ENCODE results near the gene BCL2L2.
"Not testable (repeated sequence)": the region's sequence is repeated elsewhere in the genome, so short reads cannot be mapped to it uniquely, and the experiment has no call there.

Gene BCL2L2

GRCh38 chr14:23324993-23325392, 18.4 kb downstream of the BCL2L2 start:
- Histone ChIP-seq H3K4me3 (ENCODE audit: low read depth in 1 of 2, low read length in 2 of 2) (no peak overlapping the region), H3K36me3 (ENCODE audit: control insufficient read depth in 1 of 2, insufficient read depth in 2 of 2, low read length in 2 of 2) (peaks cover 21 to 26% of the 10 kb centered on the region in 2 donors), H3K4me1 (ENCODE audit: control insufficient read depth in 1 of 2, insufficient read depth in 2 of 2, low read length in 2 of 2) (peaks cover 10 to 21% of the 10 kb centered on the region in 2 donors), H3K9me3 (ENCODE audit: control insufficient read depth in 1 of 2, low read length in 2 of 2) (no peaks in the 10 kb centered on the region), H3K9ac (ENCODE audit: low read depth in 1 of 2, low read length in 2 of 2) (no peak overlapping the region), H3K27me3 (ENCODE audit: control insufficient read depth in 1 of 2, insufficient read depth in 2 of 2, low read length in 2 of 2) (no peaks in the 10 kb centered on the region), H3K27ac (ENCODE audit: low read depth, low read length) (no peak overlapping the region)

GRCh38 chr14:23325746-23326145, 19.1 kb downstream of the BCL2L2 start:
- peaks cover 21 to 26% of the 10 kb centered on the region in 2 donors for H3K36me3 ChIP-seq (ENCODE audit: control insufficient read depth in 1 of 2, insufficient read depth in 2 of 2, low read length in 2 of 2)
- H3K9ac ChIP-seq (ENCODE audit: low read depth in 1 of 2, low read length in 2 of 2); H3K9me3 ChIP-seq (ENCODE audit: control insufficient read depth in 1 of 2, low read length in 2 of 2); H3K27ac ChIP-seq (ENCODE audit: low read depth, low read length); H3K4me3 ChIP-seq (ENCODE audit: low read depth in 1 of 2, low read length in 2 of 2); H3K27me3 ChIP-seq (ENCODE audit: control insufficient read depth in 1 of 2, insufficient read depth in 2 of 2, low read length in 2 of 2): not testable (repeated sequence)
- peaks cover 10 to 15% of the 10 kb centered on the region in 2 donors for H3K4me1 ChIP-seq (ENCODE audit: control insufficient read depth in 1 of 2, insufficient read depth in 2 of 2, low read length in 2 of 2)

- Histone ChIP-seq H3K4me1 (ENCODE audit: control insufficient read depth in 1 of 2, insufficient read depth in 2 of 2, low read length in 2 of 2) (peaks cover 10 to 15% of the 10 kb centered on the region in 2 donors), H3K9me3 (ENCODE audit: control insufficient read depth in 1 of 2, low read length in 2 of 2) (no peaks in the 10 kb centered on the region), H3K27me3 (ENCODE audit: control insufficient read depth in 1 of 2, insufficient read depth in 2 of 2, low read length in 2 of 2) (no peaks in the 10 kb centered on the region), H3K36me3 (ENCODE audit: control insufficient read depth in 1 of 2, insufficient read depth in 2 of 2, low read length in 2 of 2) (peaks cover 21 to 26% of the 10 kb centered on the region in 2 donors), H3K4me3 (ENCODE audit: low read depth in 1 of 2, low read length in 2 of 2) (no peak overlapping the region), H3K27ac (ENCODE audit: low read depth, low read length) (no peak overlapping the region), H3K9ac (ENCODE audit: low read depth in 1 of 2, low read length in 2 of 2) (no peak overlapping the region)
Measured at GRCh38 chr14:23326491-23327332, 20.1 kb downstream of the BCL2L2 start.

GRCh38 chr14:23327947-23328744, 21.5 kb downstream of the BCL2L2 start:
- no peak overlapping the region for H3K9ac ChIP-seq (ENCODE audit: low read depth in 1 of 2, low read length in 2 of 2)
- H3K4me3 ChIP-seq (ENCODE audit: low read depth in 1 of 2, low read length in 2 of 2): no peak overlapping the region
- no peaks in the 10 kb centered on the region for H3K9me3 ChIP-seq (ENCODE audit: control insufficient read depth in 1 of 2, low read length in 2 of 2)
- no peaks in the 10 kb centered on the region for H3K27me3 ChIP-seq (ENCODE audit: control insufficient read depth in 1 of 2, insufficient read depth in 2 of 2, low read length in 2 of 2)
- H3K27ac ChIP-seq (ENCODE audit: low read depth, low read length): no peak overlapping the region
- peaks cover under 1 to 4% of the 10 kb centered on the region in 2 donors for H3K4me1 ChIP-seq (ENCODE audit: control insufficient read depth in 1 of 2, insufficient read depth in 2 of 2, low read length in 2 of 2)
- peaks cover 18 to 25% of the 10 kb centered on the region in 2 donors for H3K36me3 ChIP-seq (ENCODE audit: control insufficient read depth in 1 of 2, insufficient read depth in 2 of 2, low read length in 2 of 2)

- Histone ChIP-seq H3K9me3 (ENCODE audit: control insufficient read depth in 1 of 2, low read length in 2 of 2) (no peaks in the 10 kb centered on the region), H3K27ac (ENCODE audit: low read depth, low read length) (no peak overlapping the region), H3K9ac (ENCODE audit: low read depth in 1 of 2, low read length in 2 of 2) (no peak overlapping the region), H3K36me3 (ENCODE audit: control insufficient read depth in 1 of 2, insufficient read depth in 2 of 2, low read length in 2 of 2) (no peaks in the 10 kb centered on the region), H3K4me3 (ENCODE audit: low read depth in 1 of 2, low read length in 2 of 2) (no peak overlapping the region), H3K4me1 (ENCODE audit: control insufficient read depth in 1 of 2, insufficient read depth in 2 of 2, low read length in 2 of 2) (no peaks in the 10 kb centered on the region), H3K27me3 (ENCODE audit: control insufficient read depth in 1 of 2, insufficient read depth in 2 of 2, low read length in 2 of 2) (no peaks in the 10 kb centered on the region)
Measured at GRCh38 chr14:23335623-23336022, 29.0 kb downstream of the BCL2L2 start.

GRCh38 chr14:23339506-23340268, 33.1 kb downstream of the BCL2L2 start:
- Histone ChIP-seq H3K27me3 (ENCODE audit: control insufficient read depth in 1 of 2, insufficient read depth in 2 of 2, low read length in 2 of 2) (no peaks in the 10 kb centered on the region), H3K9ac (ENCODE audit: low read depth in 1 of 2, low read length in 2 of 2) (no peak overlapping the region), H3K27ac (ENCODE audit: low read depth, low read length) (no peak overlapping the region), H3K36me3 (ENCODE audit: control insufficient read depth in 1 of 2, insufficient read depth in 2 of 2, low read length in 2 of 2) (no peaks in the 10 kb centered on the region), H3K4me1 (ENCODE audit: control insufficient read depth in 1 of 2, insufficient read depth in 2 of 2, low read length in 2 of 2) (no peaks in the 10 kb centered on the region), H3K9me3 (ENCODE audit: control insufficient read depth in 1 of 2, low read length in 2 of 2) (no peaks in the 10 kb centered on the region), H3K4me3 (ENCODE audit: low read depth in 1 of 2, low read length in 2 of 2) (no peak overlapping the region)

- Histone ChIP-seq H3K27me3 (ENCODE audit: control insufficient read depth in 1 of 2, insufficient read depth in 2 of 2, low read length in 2 of 2) (no peaks in the 10 kb centered on the region), H3K4me1 (ENCODE audit: control insufficient read depth in 1 of 2, insufficient read depth in 2 of 2, low read length in 2 of 2) (no peaks in the 10 kb centered on the region), H3K27ac (ENCODE audit: low read depth, low read length) (no peak overlapping the region), H3K36me3 (ENCODE audit: control insufficient read depth in 1 of 2, insufficient read depth in 2 of 2, low read length in 2 of 2) (no peaks in the 10 kb centered on the region), H3K9ac (ENCODE audit: low read depth in 1 of 2, low read length in 2 of 2) (no peak overlapping the region), H3K4me3 (ENCODE audit: low read depth in 1 of 2, low read length in 2 of 2) (no peak overlapping the region), H3K9me3 (ENCODE audit: control insufficient read depth in 1 of 2, low read length in 2 of 2) (no peaks in the 10 kb centered on the region)
Measured at GRCh38 chr14:23344481-23344880, 37.8 kb downstream of the BCL2L2 start.

GRCh38 chr14:23345987-23346692, 39.5 kb downstream of the BCL2L2 start:
- H3K27me3 ChIP-seq (ENCODE audit: control insufficient read depth in 1 of 2, insufficient read depth in 2 of 2, low read length in 2 of 2): peaks cover 7 to 9% of the 10 kb centered on the region in 2 donors
- no peak overlapping the region for H3K9ac ChIP-seq (ENCODE audit: low read depth in 1 of 2, low read length in 2 of 2)
- no peak overlapping the region for H3K27ac ChIP-seq (ENCODE audit: low read depth, low read length)
- H3K36me3 ChIP-seq (ENCODE audit: control insufficient read depth in 1 of 2, insufficient read depth in 2 of 2, low read length in 2 of 2): no peaks in the 10 kb centered on the region
- H3K4me1 ChIP-seq (ENCODE audit: control insufficient read depth in 1 of 2, insufficient read depth in 2 of 2, low read length in 2 of 2): no peaks in the 10 kb centered on the region
- no peak overlapping the region for H3K4me3 ChIP-seq (ENCODE audit: low read depth in 1 of 2, low read length in 2 of 2)
- no peaks in the 10 kb centered on the region for H3K9me3 ChIP-seq (ENCODE audit: control insufficient read depth in 1 of 2, low read length in 2 of 2)

- Histone ChIP-seq H3K4me1 (ENCODE audit: control insufficient read depth in 1 of 2, insufficient read depth in 2 of 2, low read length in 2 of 2) (peaks cover 0 to 2% of the 10 kb centered on the region in 2 donors), H3K27ac (ENCODE audit: low read depth, low read length) (no peak overlapping the region), H3K4me3 (ENCODE audit: low read depth in 1 of 2, low read length in 2 of 2) (no peak overlapping the region), H3K36me3 (ENCODE audit: control insufficient read depth in 1 of 2, insufficient read depth in 2 of 2, low read length in 2 of 2) (no peaks in the 10 kb centered on the region), H3K9me3 (ENCODE audit: control insufficient read depth in 1 of 2, low read length in 2 of 2) (no peaks in the 10 kb centered on the region), H3K9ac (ENCODE audit: low read depth in 1 of 2, low read length in 2 of 2) (no peak overlapping the region), H3K27me3 (ENCODE audit: control insufficient read depth in 1 of 2, insufficient read depth in 2 of 2, low read length in 2 of 2) (peaks cover 14 to 16% of the 10 kb centered on the region in 2 donors)
Measured at GRCh38 chr14:23346693-23347405, 40.2 kb downstream of the BCL2L2 start.

All from duodenal mucosa (tissue), 2 donors.